Endothelial cell of umbilical vein (primary cell): ENCODE data around the gene DNASE2. TPM values are rescaled to one million over a fixed set of nuclear protein-coding genes. Genes with fewer than 3 reads are reported as not detected.

Experiments used
- BruUV-seq: library from RNA; stranded (reverse); fragments of 400-500 nt; replicated peaks from 2 replicates; lab custom pipeline; 2021; lab: Mats Ljungman, UMichigan
- CTCF ChIA-PET: fragments of 300-600, 350-600 bp; sonication (Branson Sonifier 250); formaldehyde crosslinking; loops from one replicate; lab custom pipeline; 2021; ENCODE audit warnings: antibody characterized with exemption, inconsistent platforms; lab: Charles Lee
- POLR2A ChIA-PET: fragments of 300-600, 350-600 bp; sonication (Branson Sonifier 250); formaldehyde crosslinking; loops from one replicate; lab custom pipeline; 2021; ENCODE audit warnings: antibody characterized with exemption, inconsistent platforms; lab: Charles Lee
- DNase-seq: peaks from one replicate; pipeline ENCODE4 v3.0.0-alpha.2; 2011; ENCODE audit warnings: low read depth, low spot score
- FAIRE-seq: peaks from 2 replicates; lab custom pipeline; 2011; peaks lifted over from hg19 to GRCh38; lab: Jason Lieb, UNC
- H2AFZ ChIP-seq: 2 replicates; pipeline ENCODE4 v1.6.0; 2012; ENCODE audit warnings: low read depth, low read length, control low read depth, inconsistent platforms
- H3K27ac ChIP-seq: 2 replicates; pipeline ENCODE4 v1.5.1; 2011; ENCODE audit warnings: low read depth, mild to moderate bottlenecking, control low read depth, low read length, moderate library complexity; ENCODE audit not compliant: insufficient read depth
- H3K27me3 ChIP-seq, 2 experiments: 2 replicates each; pipeline versions ENCODE4 v1.6.0 to v1.6.1; 2011; ENCODE audit warnings: low read length in 2 of 2, mixed read lengths in 1 of 2; ENCODE audit not compliant: control insufficient read depth in 2 of 2, insufficient read depth in 2 of 2
- H3K36me3 ChIP-seq, 2 experiments: 2 replicates in 1 of 2; 3 replicates in 1 of 2; pipeline ENCODE4 v1.5.1; 2011; ENCODE audit warnings: low read length in 2 of 2, mild to moderate bottlenecking in 1 of 2, moderate library complexity in 1 of 2; ENCODE audit not compliant: control insufficient read depth in 2 of 2, insufficient read depth in 2 of 2; ENCODE audit errors: extremely low read depth in 1 of 2
- H3K4me1 ChIP-seq: 3 replicates; pipeline ENCODE4 v1.5.1; 2011; ENCODE audit warnings: mild to moderate bottlenecking, low read length; ENCODE audit not compliant: control insufficient read depth, insufficient read depth; ENCODE audit errors: extremely low read depth
- H3K4me2 ChIP-seq: 2 replicates; pipeline ENCODE4 v1.6.1; 2011; ENCODE audit warnings: low read length, control low read depth, mixed read lengths; ENCODE audit not compliant: insufficient read depth
- H3K4me3 ChIP-seq, 3 experiments: fragments of 200-600 bp in 1 of 3; sonication (generic), shearing (Covaris generic) in 1 of 3; replicated peaks in 1 of 3; 2 replicates each; pipeline ENCODE4 v1.5.1; 2011 to 2016; ENCODE audit warnings: control low read depth in 3 of 3, low read length in 3 of 3, mild to moderate bottlenecking in 2 of 3, inconsistent platforms in 1 of 3, low read depth in 1 of 3, moderate library complexity in 1 of 3; ENCODE audit not compliant: insufficient read depth in 1 of 3
- H3K79me2 ChIP-seq: 2 replicates; pipeline ENCODE4 v1.6.0; 2012; ENCODE audit warnings: low read length, inconsistent platforms; ENCODE audit not compliant: control insufficient read depth, insufficient read depth
- H3K9ac ChIP-seq: replicated peaks from 2 replicates; pipeline ENCODE3; 2011; ENCODE audit warnings: low read length, control low read depth; ENCODE audit not compliant: insufficient read depth; ENCODE audit errors: extremely low read depth
- H3K9me1 ChIP-seq: replicated peaks from 3 replicates; pipeline ENCODE4 v1.6.0; 2011; ENCODE audit warnings: mild to moderate bottlenecking, low read length; ENCODE audit not compliant: control insufficient read depth, insufficient read depth; ENCODE audit errors: extremely low read depth
- H3K9me3 ChIP-seq: replicated peaks from 2 replicates; pipeline ENCODE4 v1.5.1; 2012; ENCODE audit warnings: low read length, inconsistent platforms; ENCODE audit not compliant: control insufficient read depth, insufficient read depth
- H4K20me1 ChIP-seq: replicated peaks from 2 replicates; pipeline ENCODE3; 2011; ENCODE audit warnings: mild to moderate bottlenecking, low read length; ENCODE audit not compliant: control insufficient read depth, insufficient read depth; ENCODE audit errors: extremely low read depth
- EZH2 ChIP-seq: IDR thresholded peaks from 2 replicates; pipeline ENCODE4 v1.6.1; 2012; ENCODE audit warnings: borderline replicate concordance, low read depth, mild to moderate bottlenecking, moderate library complexity, low read length, inconsistent platforms; ENCODE audit not compliant: severe bottlenecking
- FOS ChIP-seq: IDR thresholded peaks from 2 replicates; pipeline ENCODE4 v1.6.1; 2011; ENCODE audit warnings: mild to moderate bottlenecking, low read length, moderate library complexity, borderline replicate concordance; ENCODE audit not compliant: insufficient read depth
- GATA2 ChIP-seq: IDR thresholded peaks from 2 replicates; pipeline ENCODE4 v1.7.0; 2011; ENCODE audit warnings: low read depth, mild to moderate bottlenecking, moderate library complexity, mixed read lengths, low read length; ENCODE audit not compliant: insufficient read length, insufficient read depth
- JUN ChIP-seq: IDR thresholded peaks from 2 replicates; pipeline ENCODE4 v1.6.1; 2011; ENCODE audit warnings: borderline replicate concordance, low read depth; ENCODE audit not compliant: insufficient read length, insufficient read depth
- MYC ChIP-seq: IDR thresholded peaks from one replicate; pipeline ENCODE4 v1.6.1; 2011; ENCODE audit warnings: mild to moderate bottlenecking, low read depth, low read length
- POLR2A ChIP-seq: IDR thresholded peaks from 2 replicates; pipeline ENCODE4 v1.6.1; 2012; ENCODE audit warnings: low read depth, mild to moderate bottlenecking, control low read depth, low read length
- POLR2AphosphoS5 ChIP-seq: IDR thresholded peaks from 2 replicates; pipeline ENCODE4 v1.6.1; 2012; ENCODE audit warnings: low read depth, mild to moderate bottlenecking, control low read depth, low read length, moderate library complexity; ENCODE audit not compliant: insufficient read depth
- dilution Hi-C: fragments of 300-500 bp; cut with MboI; formaldehyde crosslinking; loops from one replicate; pipeline ENCODE4 v1.15.0; 2019; ENCODE audit warnings: low sequenced_read_pairs; ENCODE audit not compliant: extremely low pct_ligation_motif_present
- intact Hi-C: fragments of 100-400 bp; cut with micrococcal nuclease; formaldehyde crosslinking; loops from one replicate; pipeline ENCODE4 v1.10.0; 2022
- polyA plus RNA-seq, 4 experiments: library from polyadenylated mRNA; depleted of rRNA in 3 of 4; stranded (reverse) in 3 of 4; unstranded in 1 of 4; fragments of >200 nt; gene quantifications; 2 replicates each; pipeline versions ENCODE4 v1.2.1 to v1.2.3, GENCODE V29; 2011 to 2012; ENCODE audit warnings: missing spikeins in 1 of 4
- total RNA-seq: library from RNA; stranded (reverse); gene quantifications from 2 replicates; pipeline ENCODE4 v1.2.3, GENCODE V29; 2021
- TF ChIP-seq, protein P1 (sequence below), 2 donors: IDR thresholded peaks; 1 replicate in 1 of 2; 2 replicates in 1 of 2; pipeline ENCODE4 v1.5.1; 2011; ENCODE audit warnings: low read length in 2 of 2, mild to moderate bottlenecking in 2 of 2, moderate library complexity in 2 of 2, control low read depth in 1 of 2, inconsistent platforms in 1 of 2, low read depth in 1 of 2; ENCODE audit not compliant: insufficient read depth in 1 of 2; ENCODE audit errors: extremely low read depth in 1 of 2
- TF ChIP-seq, protein P2 (sequence below): IDR thresholded peaks from 2 replicates; pipeline ENCODE4 v1.6.1; 2011; ENCODE audit not compliant: insufficient read depth, insufficient read length

DNASE2 gene
- total and polyA plus RNA-seq, 2 donors (not counting 3 experiments of a cell fraction or from before 2014, with no cell fraction given), result 31.3 to 51.9 TPM

DNA sequence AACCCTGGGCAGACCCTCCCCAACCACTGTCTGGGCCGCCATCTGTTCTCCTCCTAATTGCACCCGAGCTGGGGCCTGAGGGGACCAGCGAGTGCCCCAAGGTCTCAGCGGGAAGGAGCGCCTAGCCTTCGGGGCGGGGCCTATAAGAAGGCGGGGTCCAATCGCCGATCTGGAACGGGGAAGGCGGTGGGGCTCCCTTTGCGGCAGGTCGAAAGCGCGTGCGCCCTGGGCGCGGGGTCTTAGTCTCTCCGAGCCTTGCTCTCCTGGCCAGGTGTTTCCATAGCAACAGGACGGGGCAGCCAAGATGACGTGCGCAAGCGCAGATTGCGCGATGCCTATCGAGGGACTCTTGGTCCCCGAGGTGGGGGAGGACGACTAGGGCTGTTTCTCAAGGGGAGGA, 40.2 kb downstream of the DNASE2 start:
- dilution Hi-C loops (no loop called here), intact Hi-C loops (no loop called here)
- ChIA-PET CTCF (interaction anchor here (1.0 kb wide), 1 partner anchor 75 kb away, joined by 4 read pairs; no protein-coding TSS in a partner anchor), POLR2A (no interaction called here)
- no peak overlapping the region for H3K9ac ChIP-seq
- no peak overlapping the region for H3K27ac ChIP-seq
- peaks cover 34 to 42% of the 10 kb centered on the region in 2 experiments for H3K27me3 ChIP-seq
- DNase-seq (no peak), FAIRE-seq (no peak)
- peak overlapping the region; percentile 43 for H2AFZ ChIP-seq
- no peak overlapping the region for H3K4me3 ChIP-seq
- H3K79me2 ChIP-seq, result no peaks in the 10 kb centered on the region
- H3K4me2 ChIP-seq, result peak overlapping the region; percentile 5
- no peaks in the 10 kb centered on the region for H3K9me3 ChIP-seq
- no peaks in the 10 kb centered on the region for H3K36me3 ChIP-seq
- H4K20me1 ChIP-seq, result no peaks in the 10 kb centered on the region
- TF ChIP-seq, protein P1, sequence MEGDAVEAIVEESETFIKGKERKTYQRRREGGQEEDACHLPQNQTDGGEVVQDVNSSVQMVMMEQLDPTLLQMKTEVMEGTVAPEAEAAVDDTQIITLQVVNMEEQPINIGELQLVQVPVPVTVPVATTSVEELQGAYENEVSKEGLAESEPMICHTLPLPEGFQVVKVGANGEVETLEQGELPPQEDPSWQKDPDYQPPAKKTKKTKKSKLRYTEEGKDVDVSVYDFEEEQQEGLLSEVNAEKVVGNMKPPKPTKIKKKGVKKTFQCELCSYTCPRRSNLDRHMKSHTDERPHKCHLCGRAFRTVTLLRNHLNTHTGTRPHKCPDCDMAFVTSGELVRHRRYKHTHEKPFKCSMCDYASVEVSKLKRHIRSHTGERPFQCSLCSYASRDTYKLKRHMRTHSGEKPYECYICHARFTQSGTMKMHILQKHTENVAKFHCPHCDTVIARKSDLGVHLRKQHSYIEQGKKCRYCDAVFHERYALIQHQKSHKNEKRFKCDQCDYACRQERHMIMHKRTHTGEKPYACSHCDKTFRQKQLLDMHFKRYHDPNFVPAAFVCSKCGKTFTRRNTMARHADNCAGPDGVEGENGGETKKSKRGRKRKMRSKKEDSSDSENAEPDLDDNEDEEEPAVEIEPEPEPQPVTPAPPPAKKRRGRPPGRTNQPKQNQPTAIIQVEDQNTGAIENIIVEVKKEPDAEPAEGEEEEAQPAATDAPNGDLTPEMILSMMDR (IDR thresholded peaks at IDR 0.05; ENCODE audit: extremely low read depth in 1 of 2, insufficient read depth in 1 of 2, low read depth in 1 of 2, low read length in 2 of 2), result no peak
- no peak for TF ChIP-seq GATA2
- no peak for TF ChIP-seq EZH2
- TF ChIP-seq POLR2A, result no peak
- TF ChIP-seq, protein P2, sequence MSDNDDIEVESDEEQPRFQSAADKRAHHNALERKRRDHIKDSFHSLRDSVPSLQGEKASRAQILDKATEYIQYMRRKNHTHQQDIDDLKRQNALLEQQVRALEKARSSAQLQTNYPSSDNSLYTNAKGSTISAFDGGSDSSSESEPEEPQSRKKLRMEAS, result no peak
- TF ChIP-seq JUN, result no peak
- no peak for TF ChIP-seq POLR2AphosphoS5
- TF ChIP-seq FOS, result no peak
- no peak for TF ChIP-seq MYC
- H3K4me1 ChIP-seq, result no peaks in the 10 kb centered on the region
- no peaks in the 10 kb centered on the region for H3K9me1 ChIP-seq
- no TSS peak for BruUV-seq
